SW480 (cell line): ENCODE data around the gene POLR2J2.
"Not testable (repeated sequence)": the region's sequence is repeated elsewhere in the genome, so short reads cannot be mapped to it uniquely, and the experiment has no call there.

Source experiments
- DNase-seq: peaks from one replicate; pipeline ENCODE4 v3.0.0-alpha.2; 2016; ENCODE audit warnings: low spot score

The POLR2J2 gene

DNA sequence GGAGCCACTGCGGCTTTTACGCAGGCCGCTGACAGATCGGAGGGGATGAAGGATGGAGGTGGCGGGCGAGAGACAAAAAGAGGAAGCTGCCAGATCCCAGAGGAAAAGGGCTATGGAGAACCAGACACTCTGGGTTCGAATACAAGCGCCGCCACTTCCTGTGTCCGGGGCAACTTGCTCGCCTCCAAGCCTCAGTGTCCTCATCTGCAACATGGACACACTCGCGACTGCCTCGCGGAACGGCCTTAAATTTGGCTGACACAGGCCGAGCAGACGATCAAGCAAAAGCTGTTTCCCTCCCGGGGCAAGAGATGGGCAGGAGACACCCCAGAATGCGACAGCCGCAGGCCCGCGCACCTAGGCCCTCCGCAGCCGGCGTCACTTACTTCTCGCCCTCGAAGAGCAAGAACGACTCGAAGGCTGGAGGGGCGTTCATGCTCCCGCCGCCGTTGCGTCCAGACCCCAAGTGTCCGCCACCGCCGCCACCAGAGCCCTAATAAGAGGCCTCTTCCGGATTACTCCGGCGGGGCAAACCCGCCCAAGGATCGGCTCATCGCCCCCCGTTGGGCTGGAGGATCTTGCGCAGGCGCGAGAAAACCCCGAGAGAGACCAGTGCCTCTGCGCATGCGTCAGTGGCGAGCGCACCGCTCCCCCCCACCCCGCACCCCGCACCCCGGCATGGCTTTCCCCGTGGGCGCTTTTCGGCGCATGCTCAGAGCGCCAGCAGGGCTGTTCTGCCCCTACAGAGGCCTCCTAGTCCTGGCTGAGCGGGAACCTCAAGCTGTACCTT lies at the start of gene POLR2J2:
TSS of gene POLR2J2 (minus strand) at position 498 of the 790 bp plus-strand sequence. CDS start at position 436, 62 bp downstream.
- DNase-seq, result peak; percentile 85

DNA sequence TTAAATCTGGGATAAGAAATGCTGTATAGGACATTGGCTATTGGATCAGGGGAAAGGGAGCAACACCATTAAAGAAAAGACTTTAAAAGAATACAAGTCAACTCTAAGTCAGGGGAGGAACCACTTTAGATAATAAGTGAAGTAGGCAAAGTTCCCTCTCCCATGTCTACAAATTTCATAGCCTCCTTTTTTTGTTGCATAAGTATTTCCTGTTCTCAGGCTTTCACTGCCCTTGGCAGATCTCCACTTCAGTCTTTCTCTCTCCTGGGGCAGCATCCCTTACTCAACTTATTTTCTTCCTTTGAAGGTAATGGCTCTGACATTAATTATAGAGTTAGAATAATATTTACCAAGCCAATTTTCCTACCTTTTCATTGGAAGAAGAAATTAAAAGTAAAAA lies 47.0 kb upstream of the POLR2J2 start:
- DNase-seq, result not testable (repeated sequence)

DNA sequence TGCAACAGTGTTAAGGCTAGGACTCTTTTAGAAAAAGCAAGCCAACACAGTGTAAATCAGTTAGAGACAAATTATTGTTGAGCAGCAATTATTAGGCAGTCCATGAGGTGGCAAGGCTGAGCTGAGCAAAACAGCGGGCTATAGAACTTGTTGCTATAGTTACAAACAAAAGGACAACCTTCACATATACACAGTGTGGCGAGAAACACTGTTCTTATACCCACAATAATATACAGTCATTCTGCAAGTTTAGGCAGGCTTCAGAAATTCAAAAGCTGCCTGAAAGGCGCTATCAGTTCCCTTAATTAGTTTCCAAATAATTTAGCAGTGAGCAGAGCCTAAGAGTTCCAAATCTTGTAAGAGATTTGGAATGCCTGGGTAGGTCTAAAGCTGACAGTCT lies 44.3 kb upstream of the POLR2J2 start:
- not testable (repeated sequence) for DNase-seq

DNA sequence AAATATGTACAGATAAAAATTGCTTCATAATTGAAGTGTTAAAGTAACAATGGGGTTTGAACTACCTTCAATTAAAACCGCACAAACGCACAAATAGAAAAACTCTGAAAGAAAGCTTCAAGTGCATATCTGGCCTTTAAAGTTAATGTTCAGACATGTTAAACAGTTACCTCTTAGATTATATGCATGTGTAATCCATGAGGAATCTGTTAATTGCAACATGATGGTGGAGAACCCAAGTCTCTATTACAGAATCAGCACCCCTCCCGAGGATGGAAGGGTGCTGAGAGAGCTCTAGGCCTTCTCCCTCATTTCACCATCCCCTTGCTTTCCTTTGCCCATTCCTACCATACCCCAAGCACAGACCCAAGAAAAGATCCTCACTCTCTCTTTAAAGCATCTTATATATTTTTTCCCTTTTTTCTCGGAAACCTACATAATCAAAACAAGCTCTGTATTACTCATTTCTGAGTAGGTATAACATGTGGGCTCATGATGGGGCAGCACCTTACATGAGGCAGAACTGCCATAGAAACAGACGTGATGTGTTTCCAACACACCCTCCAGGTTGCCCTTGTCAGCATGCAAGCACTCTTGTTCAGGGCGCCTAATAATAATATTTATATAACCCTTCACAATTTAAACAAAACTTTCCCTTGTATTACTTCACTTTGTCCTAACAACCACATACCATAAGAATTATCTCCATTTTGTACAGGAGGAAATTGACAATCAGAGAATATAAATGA lies 43.5 kb upstream of the POLR2J2 start:
- DNase-seq, result not testable (repeated sequence)

DNA sequence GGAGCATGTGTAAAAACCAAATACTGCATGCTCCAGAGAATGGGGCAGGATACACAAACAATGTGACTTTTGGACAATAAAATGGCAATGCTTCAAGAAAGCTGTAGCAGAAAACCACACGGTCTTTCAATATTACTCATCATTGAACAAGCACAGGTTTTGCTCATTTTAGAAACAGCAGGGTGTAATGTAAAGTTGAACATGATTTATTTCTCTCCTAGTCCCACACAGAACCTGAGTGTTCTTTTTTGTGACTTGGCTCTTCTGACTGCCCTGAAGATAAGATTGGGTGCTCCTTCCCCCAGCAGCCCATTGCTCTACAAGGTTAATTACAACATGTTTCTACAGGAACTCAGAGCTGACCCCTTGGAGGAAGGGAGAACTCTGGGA lies 42.2 kb upstream of the POLR2J2 start:
- not testable (repeated sequence) for DNase-seq

DNA sequence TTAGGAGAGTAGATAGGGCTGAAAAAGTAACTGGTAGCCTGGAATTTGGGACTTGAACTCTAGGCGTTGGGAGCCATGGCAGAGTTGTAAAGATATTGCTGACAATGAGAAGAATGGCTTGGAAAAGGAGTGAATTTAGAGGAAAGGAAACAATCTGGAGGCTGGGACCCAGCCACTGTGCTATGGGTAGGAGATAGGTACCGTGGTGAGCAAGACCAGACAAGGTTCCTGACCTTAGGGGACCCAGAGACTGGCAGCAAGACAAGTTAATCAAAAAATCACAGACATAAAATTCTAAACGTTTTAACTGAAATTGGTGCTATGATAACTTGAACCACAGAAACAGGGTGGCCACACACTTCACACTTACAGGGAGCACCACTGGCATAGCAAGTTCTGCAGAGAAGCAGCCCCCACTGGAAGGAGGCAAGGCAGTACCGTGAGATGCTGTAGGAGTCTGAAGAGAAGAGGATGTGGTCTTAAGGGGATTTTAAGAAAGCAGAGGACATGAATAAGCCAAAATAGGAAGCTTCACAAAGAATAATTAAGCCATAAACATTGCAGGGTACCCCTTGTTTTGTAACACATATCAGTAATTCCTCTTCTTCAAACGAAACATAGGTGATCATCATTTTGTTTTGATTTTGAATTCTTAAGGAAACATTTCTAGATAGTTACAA lies 41.7 kb upstream of the POLR2J2 start:
- not testable (repeated sequence) for DNase-seq

DNA sequence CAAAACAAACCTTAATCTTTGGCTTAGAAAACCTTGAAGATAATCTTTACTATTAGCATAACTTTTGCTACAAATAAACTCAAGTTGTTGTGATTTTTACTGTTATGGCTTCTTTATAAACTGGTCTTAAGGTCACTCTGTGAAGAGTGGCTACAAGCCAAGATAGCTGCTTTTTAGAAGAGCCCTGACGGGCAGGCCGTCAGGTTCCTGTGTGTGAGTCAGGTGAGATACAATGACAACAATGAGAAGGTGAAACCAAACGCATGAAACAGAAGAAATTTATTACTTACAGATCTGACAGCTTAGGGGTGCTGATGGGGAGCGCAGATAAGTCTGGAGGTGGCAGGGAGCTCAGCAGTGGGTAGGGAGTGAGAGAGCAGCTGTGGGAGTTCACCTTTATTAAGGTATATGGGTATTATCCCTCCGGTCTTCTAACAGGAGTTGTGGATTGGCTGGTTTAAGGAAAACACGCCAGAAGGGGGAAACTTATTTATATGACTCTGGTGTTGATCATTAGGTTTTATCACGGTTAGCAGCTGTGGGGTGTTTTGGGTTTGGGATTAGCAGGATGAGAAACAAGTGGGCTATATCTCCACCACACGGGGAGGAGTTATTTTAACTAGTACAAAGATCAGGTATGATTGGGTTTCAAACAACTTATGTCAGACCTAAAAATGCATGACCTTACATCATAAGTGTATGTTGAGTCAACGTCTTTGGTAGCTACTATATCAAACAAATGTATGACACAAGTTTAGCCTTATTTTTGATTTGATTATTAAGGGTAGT lies 27.7 kb upstream of the POLR2J2 start:
- not testable (repeated sequence) for DNase-seq

DNA sequence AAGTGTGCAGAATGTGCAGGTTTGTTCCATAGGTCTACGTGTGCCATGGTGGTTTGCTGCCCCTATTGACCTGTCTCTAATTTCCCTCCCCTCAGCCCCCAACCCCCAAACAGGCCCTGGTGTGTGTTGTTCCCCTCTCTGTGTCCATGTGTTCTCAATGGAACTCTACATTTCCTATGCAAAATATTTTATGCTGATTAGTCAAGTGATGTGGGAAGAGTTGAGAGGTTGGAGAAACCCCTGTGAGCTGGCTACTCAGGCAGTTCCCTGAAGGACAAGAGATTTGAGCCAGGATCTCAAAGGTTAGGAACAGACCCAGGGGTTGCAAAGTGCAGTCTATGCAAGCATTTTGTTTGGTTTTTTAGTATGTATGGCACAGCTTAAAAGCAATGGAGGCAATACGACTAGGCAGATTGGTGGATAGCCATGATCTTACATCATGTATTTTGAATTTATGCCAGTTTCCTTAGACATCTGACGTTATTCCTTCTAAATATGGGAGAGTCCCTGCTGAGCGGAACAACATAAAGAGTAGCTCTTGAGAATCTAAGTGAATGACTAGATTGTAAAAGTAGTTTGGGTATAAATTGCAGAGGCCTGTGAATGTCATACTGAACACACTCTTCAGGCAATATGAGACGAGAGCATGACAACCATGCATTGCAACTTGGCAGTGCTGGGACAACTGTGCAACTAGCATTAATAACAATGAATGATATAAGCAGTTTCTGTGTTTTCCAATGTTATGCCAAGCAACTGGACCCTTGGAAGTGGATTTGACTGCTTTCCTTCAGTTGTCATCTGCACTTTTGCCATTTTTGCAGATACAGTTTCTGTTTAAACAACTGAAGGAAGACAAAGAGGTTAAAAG lies 26.4 kb upstream of the POLR2J2 start:
- not testable (repeated sequence) for DNase-seq

DNA sequence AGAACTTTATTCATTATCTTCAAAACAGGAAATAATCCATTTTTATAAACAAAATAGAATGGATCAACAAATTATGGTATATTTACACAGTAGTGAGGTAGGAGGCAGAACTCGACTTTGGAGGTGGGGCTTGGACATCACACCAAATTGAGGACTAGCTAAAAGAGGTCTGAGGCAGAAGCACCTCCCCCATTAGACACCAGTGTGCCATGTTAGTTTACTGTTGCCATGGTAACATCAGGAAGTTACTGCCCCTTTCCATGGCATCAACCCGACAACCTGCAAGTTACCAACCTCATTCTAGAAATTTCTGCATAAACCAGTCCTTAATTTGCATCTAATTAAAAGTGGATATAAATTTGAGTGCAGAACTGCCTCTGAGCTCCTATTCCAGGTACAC lies 24.5 kb upstream of the POLR2J2 start:
- DNase-seq, result not testable (repeated sequence)

DNA sequence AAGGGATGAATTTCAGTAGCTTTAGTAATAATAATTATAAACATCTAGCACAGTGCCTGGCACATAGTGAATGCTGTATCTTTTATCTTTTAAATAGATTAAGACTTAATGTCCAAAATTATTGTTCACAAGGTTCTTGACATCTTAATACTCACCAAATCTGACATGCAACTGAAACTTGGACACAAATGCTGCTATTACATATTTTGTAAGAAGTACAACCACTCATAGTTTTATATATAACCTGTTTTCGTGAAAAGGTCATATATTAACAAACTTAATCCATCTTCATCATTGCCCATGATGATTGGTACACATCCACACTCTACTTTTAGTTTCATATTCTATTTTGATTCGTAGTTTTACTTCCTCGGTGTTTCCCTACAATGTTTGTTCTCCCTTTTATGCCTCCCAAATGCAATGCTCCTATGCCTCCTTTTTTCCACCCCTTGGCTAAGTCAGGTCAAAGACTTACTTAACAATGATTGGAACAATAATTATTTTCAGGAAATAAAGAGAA lies 23.6 kb upstream of the POLR2J2 start:
- not testable (repeated sequence) for DNase-seq

DNA sequence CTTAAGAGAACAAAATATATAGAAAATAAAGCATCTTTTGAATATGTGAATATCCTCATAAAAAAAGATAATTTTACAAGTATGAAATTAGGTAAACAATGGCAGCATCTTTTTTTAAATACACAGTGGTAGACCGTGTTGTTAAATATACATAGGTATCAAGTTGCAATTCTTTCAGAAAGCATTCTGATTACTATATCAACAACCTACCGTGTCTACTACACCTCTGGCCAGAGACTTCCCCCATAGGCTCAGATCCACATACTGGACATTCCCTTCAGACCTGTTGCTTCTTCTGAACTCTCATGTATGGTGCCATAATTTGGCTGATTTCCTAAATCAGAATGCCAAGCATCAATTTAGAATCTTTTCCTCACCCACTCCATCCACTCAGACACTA lies 22.5 kb upstream of the POLR2J2 start:
- DNase-seq, result not testable (repeated sequence)

DNA sequence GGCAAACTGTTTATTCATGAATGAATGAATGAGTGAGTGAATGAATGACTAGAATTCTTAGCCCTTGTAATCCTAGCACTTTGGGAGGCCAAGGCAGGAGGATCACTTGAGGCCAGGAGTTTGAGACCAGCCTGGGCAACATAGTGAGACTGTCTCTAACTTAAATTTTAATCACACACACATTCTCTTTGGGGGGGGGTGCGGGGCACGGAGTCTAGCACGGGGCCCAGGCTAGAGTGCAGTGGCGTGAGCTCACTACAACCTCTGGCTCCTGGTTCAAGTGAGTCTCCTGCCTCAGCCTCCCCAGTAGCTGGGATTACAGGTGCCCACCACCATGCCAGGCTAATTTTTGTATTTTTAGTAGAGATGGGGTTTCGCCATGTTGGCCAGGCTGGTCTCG lies 19.1 kb upstream of the POLR2J2 start:
- DNase-seq, result not testable (repeated sequence)

DNA sequence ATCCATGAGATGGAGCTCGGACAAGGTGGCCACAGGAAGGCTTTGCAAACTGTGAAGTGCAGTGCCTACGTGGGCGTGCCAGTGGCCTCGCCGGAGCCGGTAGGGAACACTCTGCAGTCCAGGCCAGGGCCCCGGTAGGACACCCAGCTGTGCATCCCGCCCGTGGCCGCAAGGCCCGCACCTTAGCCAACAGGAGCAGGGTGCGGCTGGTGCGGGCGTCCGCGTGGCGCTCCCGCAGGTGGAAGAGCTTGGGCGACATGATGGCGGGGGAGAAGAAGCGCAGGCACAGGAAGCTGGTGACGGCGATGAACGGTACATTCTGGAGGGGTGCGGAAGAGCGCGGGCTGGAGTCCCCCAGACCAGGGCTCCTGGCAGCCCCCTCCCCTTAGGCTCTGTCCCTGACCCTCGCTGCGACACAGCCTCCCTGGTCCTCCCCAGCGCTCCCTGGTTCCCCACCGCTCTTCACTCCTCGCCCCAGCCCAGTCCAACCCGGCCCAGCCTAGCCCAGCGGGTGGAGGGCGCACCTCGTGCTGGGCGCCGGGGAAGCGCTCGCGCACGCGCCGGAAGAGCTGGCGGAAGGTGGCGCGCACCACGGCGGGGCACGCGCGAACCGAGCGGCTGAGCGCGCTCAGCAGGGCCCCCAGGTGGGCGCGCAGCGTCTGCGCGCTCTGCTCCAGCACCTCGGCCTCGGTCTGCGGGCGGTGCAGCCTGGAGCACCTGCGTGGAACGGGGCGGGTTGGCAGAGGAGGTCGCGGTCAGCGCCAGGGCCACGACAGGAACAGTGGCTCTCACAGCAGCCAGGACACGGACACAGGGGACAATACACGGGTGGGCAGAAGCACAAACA lies 18.2 kb upstream of the POLR2J2 start:
- DNase-seq, result not testable (repeated sequence)

DNA sequence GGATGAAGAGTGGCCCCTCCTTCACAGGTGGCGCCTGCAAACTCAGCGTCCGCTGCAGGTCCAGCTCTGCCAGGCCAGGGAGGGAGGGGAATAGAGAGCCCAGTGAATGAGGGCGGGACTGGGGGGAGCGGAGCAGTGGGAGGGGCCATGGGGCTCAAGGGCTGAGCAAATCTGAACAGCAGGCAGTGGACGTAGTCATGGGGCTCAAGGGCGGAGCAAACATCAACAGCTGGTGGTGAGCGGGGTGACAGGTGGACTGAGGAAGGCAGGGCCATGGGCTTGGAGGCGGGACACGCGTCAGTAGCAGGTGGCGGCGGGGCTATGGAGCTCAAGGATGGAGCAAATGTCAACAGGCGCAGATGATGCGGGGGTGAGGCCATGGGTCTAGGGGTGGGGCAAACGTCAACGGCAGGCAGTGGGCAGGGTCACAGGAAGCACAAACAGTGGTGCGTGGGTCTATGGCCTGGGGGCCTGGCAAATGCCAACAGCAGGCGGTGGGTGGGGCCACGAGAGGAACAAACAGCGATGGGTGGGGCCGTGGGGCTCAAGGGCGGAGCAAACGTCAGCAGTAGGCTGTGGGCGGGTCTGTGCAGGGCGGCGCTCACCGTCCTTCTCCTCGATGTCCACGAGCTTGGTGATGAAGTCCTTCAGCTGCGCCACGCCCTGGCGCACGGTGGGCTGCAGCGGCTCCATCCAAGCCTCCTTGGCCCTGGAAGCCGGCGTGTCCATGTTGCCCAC lies 17.0 kb upstream of the POLR2J2 start:
- DNase-seq, result not testable (repeated sequence)

DNA sequence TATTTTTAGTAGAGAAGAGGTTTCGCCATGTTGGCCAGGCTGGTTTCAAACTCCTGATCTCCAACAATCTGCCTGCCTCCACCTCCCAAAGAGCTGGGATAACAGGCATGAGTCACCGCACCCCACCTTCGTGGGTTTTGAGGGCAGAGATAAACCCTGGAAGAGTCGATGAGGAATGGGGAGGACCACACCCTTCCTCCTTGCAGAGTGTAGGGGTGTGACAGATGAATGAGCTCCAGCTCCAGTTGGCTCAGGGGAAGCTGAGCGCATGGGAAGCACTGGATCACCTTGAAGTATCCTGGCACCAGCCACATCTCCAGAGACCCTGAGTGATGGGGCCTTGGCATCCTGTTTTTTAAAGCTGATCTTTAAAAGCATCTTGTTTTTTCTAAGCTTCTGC lies 11.1 kb upstream of the POLR2J2 start:
- not testable (repeated sequence) for DNase-seq

DNA sequence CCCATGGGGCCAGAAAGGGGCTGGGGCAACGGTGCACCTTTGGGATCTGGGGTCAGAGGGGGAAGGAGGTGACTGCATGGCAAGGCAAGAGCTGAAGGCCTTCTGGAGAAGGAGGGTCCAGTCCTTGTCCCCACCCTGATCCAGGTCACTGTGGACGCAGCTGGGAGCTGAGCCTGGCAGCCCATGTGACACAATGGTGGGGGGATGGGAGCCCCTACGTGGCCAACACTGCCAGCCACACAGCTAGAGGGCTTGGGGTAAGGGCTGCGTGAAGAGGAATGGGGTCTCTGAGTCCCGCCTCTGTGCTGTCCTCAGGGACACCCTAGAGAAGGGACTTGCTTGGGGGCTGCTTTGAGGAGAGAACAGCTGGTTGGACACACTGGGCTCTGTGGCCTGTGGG lies 9.3 kb upstream of the POLR2J2 start:
- not testable (repeated sequence) for DNase-seq

DNA sequence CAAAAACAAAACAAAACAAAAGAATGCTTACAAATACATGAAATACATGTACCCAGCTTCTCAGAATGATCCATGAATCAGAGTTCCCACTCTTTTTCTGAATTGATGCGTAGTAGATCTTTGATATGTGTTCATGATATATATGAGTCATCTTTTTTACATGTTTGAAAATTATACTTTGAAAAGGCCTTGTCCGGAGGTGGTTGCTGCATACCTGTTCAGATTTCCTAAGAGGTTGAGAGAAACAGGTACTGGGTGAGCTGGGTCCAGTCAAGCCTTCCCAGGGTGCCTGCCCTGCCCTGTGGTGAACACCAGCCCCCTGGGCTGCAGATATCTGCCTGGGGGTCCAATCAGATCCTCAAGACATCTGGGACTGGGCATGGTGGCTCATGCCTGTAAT lies 4.1 kb upstream of the POLR2J2 start:
- not testable (repeated sequence) for DNase-seq

DNA sequence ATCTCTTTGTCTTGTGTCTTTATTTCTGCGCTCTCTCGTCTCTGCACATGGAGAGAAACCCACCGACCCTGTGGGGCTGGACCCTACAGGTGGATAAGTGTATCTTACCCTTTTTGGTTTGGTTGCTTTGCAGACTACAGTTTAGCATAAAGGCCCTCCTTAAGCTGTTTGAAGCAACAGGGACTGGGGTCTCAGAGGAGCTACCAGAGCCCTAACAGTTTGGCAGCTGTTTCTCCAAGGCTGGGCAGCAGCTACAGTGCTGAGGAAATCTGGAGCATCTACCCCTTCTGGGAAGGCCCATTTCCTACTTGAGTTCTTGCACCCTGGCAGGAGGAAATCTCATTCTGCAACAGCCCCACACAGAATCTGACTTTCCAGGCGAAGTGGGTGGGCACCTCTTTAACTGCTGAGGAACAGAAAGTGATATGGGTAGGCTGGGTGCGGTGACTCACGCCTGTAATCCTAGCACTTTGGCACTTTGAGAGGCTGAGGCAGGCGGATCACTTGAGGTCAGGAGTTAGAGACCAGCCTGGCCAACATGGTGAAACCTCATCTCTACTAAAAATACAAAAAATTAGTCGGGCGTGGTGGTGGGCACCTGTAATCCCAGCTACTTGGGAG lies 2.1 kb upstream of the POLR2J2 start:
- not testable (repeated sequence) for DNase-seq
